GM19467 (cell line): Measurements from ENCODE around the gene FCN2.

Experiments
- ATAC-seq: cut with Tn5 transposase; IDR thresholded peaks from one replicate; pipeline ENCODE4 v1.9.1; 2021; ENCODE audit warnings: mild to moderate bottlenecking, moderate library complexity; ENCODE audit not compliant: unreplicated experiment

FCN2 gene

DNA sequence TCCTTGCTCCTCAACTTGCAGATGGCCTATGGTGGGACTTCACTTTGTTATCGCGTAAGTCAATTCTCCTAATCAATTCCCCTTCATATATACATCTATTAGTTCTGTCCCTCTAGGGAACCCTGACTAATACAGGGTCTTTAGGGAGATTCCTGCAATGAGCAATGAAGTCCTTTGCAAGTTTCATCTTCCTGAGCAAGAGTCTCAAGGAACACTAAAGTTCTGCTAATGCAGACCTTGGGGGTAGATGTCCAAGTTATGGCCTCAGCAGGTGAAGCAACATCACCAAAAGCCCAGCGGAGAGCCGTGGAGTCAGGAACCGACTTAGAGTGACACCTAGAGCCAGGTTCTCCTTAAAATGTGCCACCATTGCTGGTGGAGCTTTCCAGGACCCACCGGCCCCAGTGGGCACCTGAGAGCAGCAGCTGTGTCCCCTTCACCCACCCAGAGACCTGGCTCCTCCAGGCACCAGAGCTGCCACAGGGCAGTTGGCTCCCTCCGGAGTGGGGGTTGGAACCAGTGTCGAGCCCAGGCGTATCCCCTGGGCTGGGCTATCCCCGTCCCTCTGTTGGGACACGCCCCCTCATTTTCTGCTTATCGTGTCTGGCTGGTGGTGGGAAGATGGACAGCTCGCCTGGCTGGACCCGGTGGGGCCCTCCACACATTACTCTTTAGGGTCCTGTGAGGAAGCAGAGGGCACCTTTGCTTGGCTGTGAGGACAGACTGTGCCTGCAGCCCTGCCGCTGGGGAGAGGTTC lies 48.0 kb downstream of the FCN2 start:
- no peak for ATAC-seq

DNA sequence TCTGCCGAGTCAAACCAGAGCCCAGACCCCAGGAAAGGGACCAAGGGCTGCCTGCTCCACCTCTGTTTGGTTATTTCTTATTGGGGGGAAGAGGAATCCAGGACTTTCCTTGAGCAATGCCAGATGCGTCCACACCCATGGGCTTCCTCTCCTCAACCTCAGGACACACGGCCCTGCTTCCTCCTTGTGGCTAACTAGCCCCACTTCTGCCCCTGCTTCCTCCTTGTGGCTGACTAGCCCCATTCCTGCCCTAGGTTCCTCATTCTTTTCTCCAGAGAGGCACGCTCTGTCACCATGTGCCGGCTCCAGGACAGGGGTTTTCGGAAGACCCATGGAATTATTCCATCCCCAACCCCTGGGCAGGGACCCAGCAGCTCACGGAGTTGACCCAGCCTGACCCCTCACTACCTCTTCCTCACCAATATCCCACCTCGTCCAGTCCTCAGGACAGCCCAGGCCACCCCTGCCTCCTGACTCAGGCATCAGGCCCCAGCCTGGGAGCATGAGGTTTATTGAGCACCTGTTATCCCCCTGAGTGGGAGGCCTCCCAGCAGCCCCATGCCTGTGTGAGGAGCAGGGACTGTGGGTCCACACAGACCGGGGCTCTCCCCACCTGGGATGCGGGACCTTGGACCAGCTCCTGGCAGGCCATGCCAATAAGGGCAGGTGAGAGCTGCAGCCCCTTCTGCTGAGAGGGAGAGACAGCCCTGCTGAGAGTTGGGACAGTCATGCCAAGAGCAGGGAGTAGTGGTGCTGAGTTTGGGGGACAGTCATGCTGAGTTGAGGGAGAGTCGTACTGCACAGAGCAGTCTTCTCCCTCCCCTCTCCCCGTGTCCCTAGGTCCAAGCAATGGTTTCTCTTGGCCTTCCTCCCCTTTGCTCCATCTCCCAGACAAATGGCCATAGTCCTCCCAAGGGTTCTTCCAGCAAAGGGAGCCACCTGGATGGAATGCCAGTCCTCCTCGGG lies 48.9 kb downstream of the FCN2 start:
- no peak for ATAC-seq

GRCh38 chr9:134930398-134930797 lies 49.8 kb downstream of the FCN2 start:
- no peak for ATAC-seq

GRCh38 chr9:134932171-134932570 lies 51.6 kb downstream of the FCN2 start:
- no peak for ATAC-seq

GRCh38 chr9:134932606-134933005 lies 52.0 kb downstream of the FCN2 start:
- no peak for ATAC-seq

DNA sequence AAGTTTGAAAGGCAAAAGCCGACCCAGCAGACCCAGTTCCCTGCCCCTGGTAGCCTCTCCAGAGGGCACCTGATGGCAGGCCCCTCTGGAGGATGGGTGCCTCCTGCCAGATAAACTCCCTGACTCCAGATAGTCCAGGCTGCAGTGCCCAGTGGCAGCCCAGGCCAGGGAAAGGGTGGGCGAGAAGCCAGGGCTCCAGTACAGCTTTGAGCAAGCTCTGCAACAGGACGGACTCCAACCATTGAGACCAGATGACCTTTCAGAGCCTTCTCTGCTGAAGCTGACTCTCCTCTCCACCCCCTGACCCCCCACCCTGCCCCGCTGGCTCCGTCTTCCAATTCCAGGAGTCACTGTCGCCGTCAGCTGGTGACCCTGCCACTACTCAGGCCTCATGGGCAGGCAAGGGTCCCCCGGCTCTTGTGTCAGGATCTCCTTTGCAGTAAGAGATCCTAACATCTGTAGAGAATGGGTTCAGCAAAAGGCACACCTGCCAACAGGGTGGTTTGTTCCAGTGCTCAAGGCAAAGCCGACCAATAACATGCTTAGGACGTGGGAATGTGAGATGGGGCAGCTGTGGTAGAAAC lies 52.6 kb downstream of the FCN2 start:
- no peak for ATAC-seq

DNA sequence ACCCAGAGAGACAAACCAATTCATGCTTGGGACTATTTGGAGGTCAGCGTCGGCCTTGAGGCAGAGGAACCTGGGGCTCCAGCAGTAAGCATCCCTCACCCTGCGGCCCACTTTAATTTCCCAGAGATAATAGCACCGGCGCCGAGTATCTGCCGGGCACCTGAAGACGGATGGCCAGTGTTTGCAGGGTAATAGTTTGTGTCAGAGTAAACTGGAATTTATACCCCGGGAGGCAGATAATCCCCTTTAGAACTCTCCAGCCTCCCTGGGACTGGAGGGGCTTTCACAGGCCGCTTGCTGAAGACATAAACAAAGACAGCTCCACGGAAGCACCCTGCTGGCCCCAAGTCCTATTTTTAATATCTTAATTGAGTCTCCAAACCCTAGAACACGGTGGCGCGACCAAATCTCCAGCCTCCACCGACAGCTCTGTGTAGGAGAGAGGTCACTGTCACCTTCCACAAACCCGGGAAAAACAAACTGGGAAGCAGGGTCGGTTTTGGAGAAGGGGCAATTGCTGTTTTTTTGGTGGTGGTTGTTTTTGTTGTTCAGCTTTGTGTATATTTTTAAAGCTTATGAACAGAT lies 54.5 kb downstream of the FCN2 start:
- ATAC-seq: no peak

DNA sequence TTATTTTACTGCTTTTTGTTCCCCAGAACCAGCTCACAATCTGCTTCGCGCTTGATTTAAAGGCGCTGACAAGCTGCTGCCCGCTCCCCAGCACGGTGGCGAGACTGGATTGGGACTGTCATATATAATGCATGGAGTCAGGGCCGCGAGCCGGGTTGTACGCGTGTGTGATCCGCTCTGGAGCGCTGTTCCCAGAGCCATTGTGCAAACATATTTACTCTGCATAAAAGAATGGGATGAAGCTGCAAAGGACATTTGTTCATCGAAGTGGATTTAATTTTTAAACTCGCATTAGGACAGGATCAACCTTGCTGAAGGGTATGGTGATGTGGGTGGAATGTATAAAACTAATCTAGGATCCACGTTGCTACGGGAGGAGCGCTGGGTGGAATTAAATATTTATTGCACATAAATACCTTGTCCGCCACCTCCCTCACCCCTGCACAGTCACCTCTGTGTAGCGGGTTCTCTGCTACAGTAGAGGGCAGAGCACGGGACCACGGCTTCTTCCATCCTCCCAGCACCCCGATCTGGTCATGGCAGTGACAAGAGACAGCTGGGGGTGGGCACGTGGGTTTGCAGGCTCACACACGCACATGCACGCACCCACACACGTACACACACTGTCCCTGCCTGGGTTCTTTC lies 55.2 kb downstream of the FCN2 start:
- no peak for ATAC-seq

- ATAC-seq: no peak
Observed at GRCh38 chr9:134936346-134937163, 55.9 kb downstream of the FCN2 start.
